ENCODE data around the gene TLE3. TPM values are rescaled to one million over a fixed set of nuclear protein-coding genes. Genes with fewer than 3 reads are reported as not detected.

TLE3 gene
- total RNA-seq, 4 donors from 2014 or later: 130 to 176 (median 140) TPM

GRCh38 chr15:70066447-70066846, 31.3 kb downstream of the TLE3 start:
- H3K4me3 ChIP-seq: no peak overlapping the region
- no peak overlapping the region for H3K27ac ChIP-seq
- peaks cover 0 to 55% (median 13%) of the 10 kb centered on the region in 4 donors for H3K4me1 ChIP-seq
- TF ChIP-seq POLR2A (IDR thresholded peaks at IDR 0.05): no peak
- TF ChIP-seq, protein P1, sequence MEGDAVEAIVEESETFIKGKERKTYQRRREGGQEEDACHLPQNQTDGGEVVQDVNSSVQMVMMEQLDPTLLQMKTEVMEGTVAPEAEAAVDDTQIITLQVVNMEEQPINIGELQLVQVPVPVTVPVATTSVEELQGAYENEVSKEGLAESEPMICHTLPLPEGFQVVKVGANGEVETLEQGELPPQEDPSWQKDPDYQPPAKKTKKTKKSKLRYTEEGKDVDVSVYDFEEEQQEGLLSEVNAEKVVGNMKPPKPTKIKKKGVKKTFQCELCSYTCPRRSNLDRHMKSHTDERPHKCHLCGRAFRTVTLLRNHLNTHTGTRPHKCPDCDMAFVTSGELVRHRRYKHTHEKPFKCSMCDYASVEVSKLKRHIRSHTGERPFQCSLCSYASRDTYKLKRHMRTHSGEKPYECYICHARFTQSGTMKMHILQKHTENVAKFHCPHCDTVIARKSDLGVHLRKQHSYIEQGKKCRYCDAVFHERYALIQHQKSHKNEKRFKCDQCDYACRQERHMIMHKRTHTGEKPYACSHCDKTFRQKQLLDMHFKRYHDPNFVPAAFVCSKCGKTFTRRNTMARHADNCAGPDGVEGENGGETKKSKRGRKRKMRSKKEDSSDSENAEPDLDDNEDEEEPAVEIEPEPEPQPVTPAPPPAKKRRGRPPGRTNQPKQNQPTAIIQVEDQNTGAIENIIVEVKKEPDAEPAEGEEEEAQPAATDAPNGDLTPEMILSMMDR (IDR thresholded peaks at IDR 0.05): no peak
- no peak for DNase-seq
- H3K27me3 ChIP-seq: no peaks in the 10 kb centered on the region
- peaks cover 0 to 76% (median 0%) of the 10 kb centered on the region in 3 donors for H3K36me3 ChIP-seq
- H3K9me3 ChIP-seq: no peaks in the 10 kb centered on the region

DNA sequence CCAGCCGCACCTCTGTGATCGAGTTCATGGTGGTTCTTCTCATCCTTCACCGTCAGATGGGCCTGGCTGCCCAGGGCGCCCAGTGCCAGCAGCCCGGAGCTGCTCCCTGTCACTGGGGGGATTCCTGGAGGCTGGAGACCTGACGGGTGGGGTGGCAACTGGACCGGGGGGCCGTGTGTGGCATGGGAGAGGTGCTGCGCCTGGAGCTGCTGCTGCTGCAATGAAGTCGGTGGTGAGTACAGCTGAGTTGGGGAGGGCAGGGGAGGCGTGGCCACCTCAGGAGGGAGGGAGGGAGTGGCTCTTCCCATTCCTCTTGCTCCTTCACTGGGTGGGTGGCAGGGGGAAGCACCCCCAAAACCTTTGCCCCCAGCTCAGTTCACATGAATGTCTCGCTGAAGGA, 31.7 kb downstream of the TLE3 start:
- peaks cover 0 to 76% (median 1%) of the 10 kb centered on the region in 3 donors for H3K36me3 ChIP-seq
- peaks cover 0 to 55% (median 14%) of the 10 kb centered on the region in 4 donors for H3K4me1 ChIP-seq
- no peak for DNase-seq

GRCh38 chr15:70065006-70065722, 32.6 kb downstream of the TLE3 start:
- Histone ChIP-seq H3K4me1 (peaks cover 0 to 55% (median 14%) of the 10 kb centered on the region in 4 donors), H3K4me3 (no peak overlapping the region), H3K36me3 (peaks cover 0 to 76% (median 5%) of the 10 kb centered on the region in 3 donors), H3K9me3 (no peaks in the 10 kb centered on the region), H3K27me3 (no peaks in the 10 kb centered on the region), H3K27ac (no peak overlapping the region)
- peak in 2 of 3 donors; percentile 37 to 67 for DNase-seq
- no peak for TF ChIP-seq POLR2A (IDR thresholded peaks at IDR 0.05)
- TF ChIP-seq, protein P1 (IDR thresholded peaks at IDR 0.05): peak in 1 of 6 experiments; percentile 7

More for the DNA sequence above, 31.7 kb downstream of the TLE3 start:
- Histone ChIP-seq H3K4me3 (no peak overlapping the region), H3K27me3 (no peaks in the 10 kb centered on the region), H3K9me3 (no peaks in the 10 kb centered on the region), H3K27ac (no peak overlapping the region)
- TF ChIP-seq, protein P1 (IDR thresholded peaks at IDR 0.05): no peak
- TF ChIP-seq POLR2A (IDR thresholded peaks at IDR 0.05): no peak

- Histone ChIP-seq H3K27ac (no peak overlapping the region), H3K4me3 (no peak overlapping the region), H3K36me3 (peaks cover 0 to 76% (median 5%) of the 10 kb centered on the region in 3 donors), H3K4me1 (peaks cover 0 to 55% (median 14%) of the 10 kb centered on the region in 4 donors), H3K27me3 (no peaks in the 10 kb centered on the region), H3K9me3 (no peaks in the 10 kb centered on the region)
- peak in 1 of 3 donors; percentile 14 for DNase-seq
- no peak for TF ChIP-seq POLR2A (IDR thresholded peaks at IDR 0.05)
- TF ChIP-seq, protein P1 (IDR thresholded peaks at IDR 0.05): no peak
These were observed 33.3 kb downstream of the TLE3 start for GRCh38 chr15:70064441-70064840.

DNA sequence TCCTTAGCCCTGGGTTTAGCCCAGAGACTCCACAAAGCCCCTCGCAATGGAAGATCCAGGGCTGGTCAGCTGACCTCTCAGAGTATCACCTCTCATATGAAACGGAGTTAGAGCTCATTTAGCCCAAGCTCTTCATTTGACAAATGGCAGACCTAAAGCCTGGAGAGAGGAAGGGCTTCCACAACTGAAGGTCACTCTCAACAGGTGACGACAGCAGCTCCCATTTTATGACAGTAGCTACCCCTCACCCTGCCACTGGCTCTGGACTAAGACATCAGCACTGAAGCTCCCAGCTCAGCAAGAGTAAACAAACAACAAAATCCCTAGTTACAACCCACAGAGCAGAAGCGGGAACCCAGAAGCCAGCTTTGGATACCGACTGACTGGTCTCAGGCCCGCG, 33.7 kb downstream of the TLE3 start:
- no peak for TF ChIP-seq POLR2A (IDR thresholded peaks at IDR 0.05)
- TF ChIP-seq, protein P1 (IDR thresholded peaks at IDR 0.05): no peak
- peak in 1 of 3 donors; percentile 30 for DNase-seq
- Histone ChIP-seq H3K27ac (no peak overlapping the region), H3K4me3 (no peak overlapping the region), H3K36me3 (peaks cover 0 to 76% (median 5%) of the 10 kb centered on the region in 3 donors), H3K27me3 (no peaks in the 10 kb centered on the region), H3K9me3 (no peaks in the 10 kb centered on the region), H3K4me1 (peaks cover 0 to 52% (median 14%) of the 10 kb centered on the region in 4 donors)

All from Peyer's patch (tissue), 4 donors.